ENCODE data around the gene TMEM53.
"Not testable (repeated sequence)": the region's sequence is repeated elsewhere in the genome, so short reads cannot be mapped to it uniquely, and the experiment has no call there.

DNA sequence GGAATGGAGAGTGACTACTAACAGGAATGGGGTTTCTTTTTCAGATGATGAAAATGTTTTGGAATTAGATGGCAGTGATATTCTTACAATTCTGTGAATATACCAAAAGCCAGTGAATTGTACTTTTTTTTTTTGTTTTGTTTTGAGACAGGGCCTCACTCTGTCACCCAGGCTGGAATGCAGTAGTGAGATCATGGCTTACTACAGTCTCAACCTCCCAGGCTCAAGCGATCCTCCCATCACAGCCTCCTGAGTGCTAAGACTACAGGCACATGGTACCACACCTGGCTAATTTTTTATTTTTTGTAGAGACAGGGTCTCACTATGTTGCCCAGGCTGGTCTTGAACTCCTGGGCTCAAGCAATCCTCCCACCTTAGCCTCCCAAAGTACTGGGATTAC lies 7.6 kb downstream of the TMEM53 start:
- TF ChIP-seq, protein P1, sequence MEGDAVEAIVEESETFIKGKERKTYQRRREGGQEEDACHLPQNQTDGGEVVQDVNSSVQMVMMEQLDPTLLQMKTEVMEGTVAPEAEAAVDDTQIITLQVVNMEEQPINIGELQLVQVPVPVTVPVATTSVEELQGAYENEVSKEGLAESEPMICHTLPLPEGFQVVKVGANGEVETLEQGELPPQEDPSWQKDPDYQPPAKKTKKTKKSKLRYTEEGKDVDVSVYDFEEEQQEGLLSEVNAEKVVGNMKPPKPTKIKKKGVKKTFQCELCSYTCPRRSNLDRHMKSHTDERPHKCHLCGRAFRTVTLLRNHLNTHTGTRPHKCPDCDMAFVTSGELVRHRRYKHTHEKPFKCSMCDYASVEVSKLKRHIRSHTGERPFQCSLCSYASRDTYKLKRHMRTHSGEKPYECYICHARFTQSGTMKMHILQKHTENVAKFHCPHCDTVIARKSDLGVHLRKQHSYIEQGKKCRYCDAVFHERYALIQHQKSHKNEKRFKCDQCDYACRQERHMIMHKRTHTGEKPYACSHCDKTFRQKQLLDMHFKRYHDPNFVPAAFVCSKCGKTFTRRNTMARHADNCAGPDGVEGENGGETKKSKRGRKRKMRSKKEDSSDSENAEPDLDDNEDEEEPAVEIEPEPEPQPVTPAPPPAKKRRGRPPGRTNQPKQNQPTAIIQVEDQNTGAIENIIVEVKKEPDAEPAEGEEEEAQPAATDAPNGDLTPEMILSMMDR (IDR thresholded peaks at IDR 0.05) = not testable (repeated sequence)
- not testable (repeated sequence) for TF ChIP-seq EP300, POLR2A, POLR2AphosphoS5 (IDR thresholded peaks at IDR 0.05)
